SK-N-SH treated with all-trans-retinoic acid at 6 μM for 48 hours (cell line): ENCODE data around the gene XCL1.
A peak's percentile ranks its signal among the peaks of the same experiment; 100 is the strongest.

ENCODE experiments used
- ATAC-seq: fragments of 200-7000 bp; cut with Tn5 transposase; 3 replicates; pipeline ENCODE4 v1.9.1; 2020; ENCODE audit warnings: mild to moderate bottlenecking, moderate library complexity
- ARNTL ChIP-seq: fragments of 450-650 bp; formaldehyde crosslinking; IDR thresholded peaks from 2 replicates; pipeline ENCODE4 v1.5.0; 2020; ENCODE audit warnings: low read depth, mild to moderate bottlenecking, moderate library complexity, borderline replicate concordance
- BACH2 ChIP-seq: fragments of 250-450 bp; sonication (Bioruptor Pico); IDR thresholded peaks from 2 replicates; pipeline ENCODE4 v1.9.0; 2021; ENCODE audit warnings: mild to moderate bottlenecking, borderline replicate concordance
- CSDC2 ChIP-seq: fragments of 250-450 bp; sonication (Bioruptor Pico); IDR thresholded peaks from 2 replicates; pipeline ENCODE4 v1.5.0; 2020; ENCODE audit warnings: mild to moderate bottlenecking, moderate library complexity
- ESRRG ChIP-seq: fragments of 250-450 bp; sonication (Bioruptor Pico); IDR thresholded peaks from 2 replicates; pipeline ENCODE4 v1.6.1; 2021; ENCODE audit warnings: mild to moderate bottlenecking
- GLIS3 ChIP-seq: fragments of 250-450 bp; sonication (Bioruptor Pico); IDR thresholded peaks from 2 replicates; pipeline ENCODE4 v1.5.0; 2020; ENCODE audit warnings: mild to moderate bottlenecking, moderate library complexity
- ISL1 ChIP-seq: fragments of 250-450 bp; sonication (Bioruptor Pico); IDR thresholded peaks from 2 replicates; pipeline ENCODE4 v2.1.2; 2022; ENCODE audit warnings: mild to moderate bottlenecking, moderate library complexity
- OSR1 ChIP-seq: fragments of 250-450 bp; sonication (Bioruptor Pico); IDR thresholded peaks from 2 replicates; pipeline ENCODE4 v1.8.0; 2022; ENCODE audit warnings: moderate library complexity, mild to moderate bottlenecking, inconsistent platforms
- POU6F1 ChIP-seq: fragments of 250-450 bp; sonication (Bioruptor Pico); IDR thresholded peaks from 2 replicates; pipeline ENCODE4 v1.8.0; 2021; ENCODE audit warnings: low read depth, mild to moderate bottlenecking, moderate library complexity, borderline replicate concordance
- PPARA ChIP-seq: fragments of 250-450 bp; sonication (Bioruptor Pico); IDR thresholded peaks from 2 replicates; pipeline ENCODE4 v1.5.0; 2020; ENCODE audit warnings: mild to moderate bottlenecking, borderline replicate concordance
- RARB ChIP-seq: fragments of 250-450 bp; sonication (Bioruptor Pico); IDR thresholded peaks from 2 replicates; pipeline ENCODE4 v1.8.0; 2021; ENCODE audit warnings: mild to moderate bottlenecking, moderate library complexity
- SNAI2 ChIP-seq: fragments of 250-450 bp; sonication (Bioruptor Pico); IDR thresholded peaks from 2 replicates; pipeline ENCODE4 v1.5.0; 2020; ENCODE audit warnings: mild to moderate bottlenecking, moderate library complexity
- TCF4 ChIP-seq: fragments of 250-450 bp; sonication (Bioruptor Pico); IDR thresholded peaks from 2 replicates; pipeline ENCODE4 v1.8.0; 2021; ENCODE audit warnings: mild to moderate bottlenecking, moderate library complexity, borderline replicate concordance
- TOX ChIP-seq: fragments of 250-450 bp; sonication (Bioruptor Pico); IDR thresholded peaks from 2 replicates; pipeline ENCODE4 v1.8.0; 2021; ENCODE audit warnings: mild to moderate bottlenecking, moderate library complexity, borderline replicate concordance
- ZC3H10 ChIP-seq: fragments of 250-450 bp; sonication (Bioruptor Pico); IDR thresholded peaks from 2 replicates; pipeline ENCODE4 v1.5.1; 2021; ENCODE audit warnings: mild to moderate bottlenecking, moderate library complexity
- ZFP3 ChIP-seq: fragments of 250-450 bp; sonication (Bioruptor Pico); IDR thresholded peaks from 2 replicates; pipeline ENCODE4 v1.5.0; 2020; ENCODE audit warnings: mild to moderate bottlenecking, moderate library complexity
- ZFP30 ChIP-seq: fragments of 450-650 bp; formaldehyde crosslinking; IDR thresholded peaks from 2 replicates; pipeline ENCODE4 v1.5.0; 2022; ENCODE audit warnings: mild to moderate bottlenecking, moderate library complexity
- ZNF565 ChIP-seq: fragments of 450-650 bp; formaldehyde crosslinking; conservative IDR thresholded peaks from 2 replicates; pipeline ENCODE4 v1.5.0; 2020; ENCODE audit warnings: low read depth, mild to moderate bottlenecking, moderate library complexity
- ZNF8 ChIP-seq: fragments of 450-650 bp; formaldehyde crosslinking; IDR thresholded peaks from 2 replicates; pipeline ENCODE4 v1.5.0; 2020; ENCODE audit warnings: mild to moderate bottlenecking, moderate library complexity
- TF ChIP-seq, protein P1 (sequence below): fragments of 250-450 bp; sonication (Bioruptor Pico); IDR thresholded peaks from 2 replicates; pipeline ENCODE4 v1.5.1; 2020; ENCODE audit warnings: low read depth, mild to moderate bottlenecking, moderate library complexity
- TF ChIP-seq, protein P2 (sequence below): fragments of 250-450 bp; sonication (Bioruptor Pico); IDR thresholded peaks from 2 replicates; pipeline ENCODE4 v1.5.0; 2020; ENCODE audit warnings: mild to moderate bottlenecking, moderate library complexity
- TF ChIP-seq, protein P3 (sequence below): fragments of 250-450 bp; sonication (Bioruptor Pico); IDR thresholded peaks from 2 replicates; pipeline ENCODE4 v1.5.1; 2021; ENCODE audit warnings: mild to moderate bottlenecking, moderate library complexity

XCL1 gene

GRCh38 chr1:168623003-168623828, 46.8 kb downstream of the XCL1 start:
- no peak for TF ChIP-seq BACH2 (CRISPR knock-in tag)
- TF ChIP-seq ZFP3, result no peak; the same call in 1 of the 2 replicates
- no peak for TF ChIP-seq TCF4 (CRISPR knock-in tag)
- TF ChIP-seq, protein P1, sequence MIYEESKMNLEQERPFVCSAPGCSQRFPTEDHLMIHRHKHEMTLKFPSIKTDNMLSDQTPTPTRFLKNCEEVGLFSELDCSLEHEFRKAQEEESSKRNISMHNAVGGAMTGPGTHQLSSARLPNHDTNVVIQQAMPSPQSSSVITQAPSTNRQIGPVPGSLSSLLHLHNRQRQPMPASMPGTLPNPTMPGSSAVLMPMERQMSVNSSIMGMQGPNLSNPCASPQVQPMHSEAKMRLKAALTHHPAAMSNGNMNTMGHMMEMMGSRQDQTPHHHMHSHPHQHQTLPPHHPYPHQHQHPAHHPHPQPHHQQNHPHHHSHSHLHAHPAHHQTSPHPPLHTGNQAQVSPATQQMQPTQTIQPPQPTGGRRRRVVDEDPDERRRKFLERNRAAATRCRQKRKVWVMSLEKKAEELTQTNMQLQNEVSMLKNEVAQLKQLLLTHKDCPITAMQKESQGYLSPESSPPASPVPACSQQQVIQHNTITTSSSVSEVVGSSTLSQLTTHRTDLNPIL (CRISPR knock-in tag), result no peak
- no peak for TF ChIP-seq CSDC2 (CRISPR knock-in tag)
- no peak for TF ChIP-seq GLIS3 (CRISPR knock-in tag)
- TF ChIP-seq, protein P2, sequence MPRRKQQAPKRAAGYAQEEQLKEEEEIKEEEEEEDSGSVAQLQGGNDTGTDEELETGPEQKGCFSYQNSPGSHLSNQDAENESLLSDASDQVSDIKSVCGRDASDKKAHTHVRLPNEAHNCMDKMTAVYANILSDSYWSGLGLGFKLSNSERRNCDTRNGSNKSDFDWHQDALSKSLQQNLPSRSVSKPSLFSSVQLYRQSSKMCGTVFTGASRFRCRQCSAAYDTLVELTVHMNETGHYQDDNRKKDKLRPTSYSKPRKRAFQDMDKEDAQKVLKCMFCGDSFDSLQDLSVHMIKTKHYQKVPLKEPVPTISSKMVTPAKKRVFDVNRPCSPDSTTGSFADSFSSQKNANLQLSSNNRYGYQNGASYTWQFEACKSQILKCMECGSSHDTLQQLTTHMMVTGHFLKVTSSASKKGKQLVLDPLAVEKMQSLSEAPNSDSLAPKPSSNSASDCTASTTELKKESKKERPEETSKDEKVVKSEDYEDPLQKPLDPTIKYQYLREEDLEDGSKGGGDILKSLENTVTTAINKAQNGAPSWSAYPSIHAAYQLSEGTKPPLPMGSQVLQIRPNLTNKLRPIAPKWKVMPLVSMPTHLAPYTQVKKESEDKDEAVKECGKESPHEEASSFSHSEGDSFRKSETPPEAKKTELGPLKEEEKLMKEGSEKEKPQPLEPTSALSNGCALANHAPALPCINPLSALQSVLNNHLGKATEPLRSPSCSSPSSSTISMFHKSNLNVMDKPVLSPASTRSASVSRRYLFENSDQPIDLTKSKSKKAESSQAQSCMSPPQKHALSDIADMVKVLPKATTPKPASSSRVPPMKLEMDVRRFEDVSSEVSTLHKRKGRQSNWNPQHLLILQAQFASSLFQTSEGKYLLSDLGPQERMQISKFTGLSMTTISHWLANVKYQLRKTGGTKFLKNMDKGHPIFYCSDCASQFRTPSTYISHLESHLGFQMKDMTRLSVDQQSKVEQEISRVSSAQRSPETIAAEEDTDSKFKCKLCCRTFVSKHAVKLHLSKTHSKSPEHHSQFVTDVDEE (CRISPR knock-in tag), result no peak
- peak; percentile 70; the same call in 1 of the 2 replicates for TF ChIP-seq RARB (CRISPR knock-in tag)
- no peak; the same call in 1 of the 2 replicates for TF ChIP-seq POU6F1 (CRISPR knock-in tag)
- TF ChIP-seq ZC3H10 (CRISPR knock-in tag), result peak; percentile 71; the same call in 1 of the 2 replicates
- TF ChIP-seq ESRRG (CRISPR knock-in tag), result no peak
- peak; percentile 91 for TF ChIP-seq TOX (CRISPR knock-in tag)

GRCh38 chr1:168623831-168624230, 47.4 kb downstream of the XCL1 start:
- TF ChIP-seq ZNF8 (CRISPR knock-in tag) (no peak), ARNTL (CRISPR knock-in tag) (no peak), TOX (CRISPR knock-in tag) (no peak), CSDC2 (CRISPR knock-in tag) (no peak), ZC3H10 (CRISPR knock-in tag) (no peak), ESRRG (CRISPR knock-in tag) (no peak), ZFP3 (no peak), PPARA (no peak), ZNF565 (no peak), OSR1 (CRISPR knock-in tag) (no peak), ISL1 (CRISPR knock-in tag) (no peak), ZFP30 (CRISPR knock-in tag) (no peak)
- TF ChIP-seq, protein P3, sequence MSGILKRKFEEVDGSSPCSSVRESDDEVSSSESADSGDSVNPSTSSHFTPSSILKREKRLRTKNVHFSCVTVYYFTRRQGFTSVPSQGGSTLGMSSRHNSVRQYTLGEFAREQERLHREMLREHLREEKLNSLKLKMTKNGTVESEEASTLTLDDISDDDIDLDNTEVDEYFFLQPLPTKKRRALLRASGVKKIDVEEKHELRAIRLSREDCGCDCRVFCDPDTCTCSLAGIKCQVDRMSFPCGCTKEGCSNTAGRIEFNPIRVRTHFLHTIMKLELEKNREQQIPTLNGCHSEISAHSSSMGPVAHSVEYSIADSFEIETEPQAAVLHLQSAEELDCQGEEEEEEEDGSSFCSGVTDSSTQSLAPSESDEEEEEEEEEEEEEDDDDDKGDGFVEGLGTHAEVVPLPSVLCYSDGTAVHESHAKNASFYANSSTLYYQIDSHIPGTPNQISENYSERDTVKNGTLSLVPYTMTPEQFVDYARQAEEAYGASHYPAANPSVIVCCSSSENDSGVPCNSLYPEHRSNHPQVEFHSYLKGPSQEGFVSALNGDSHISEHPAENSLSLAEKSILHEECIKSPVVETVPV (CRISPR knock-in tag), result no peak
- ATAC-seq, result no peak

More at GRCh38 chr1:168623003-168623828, 46.8 kb downstream of the XCL1 start:
- peak; percentile 89 for ATAC-seq

GRCh38 chr1:168626326-168626725, 49.9 kb downstream of the XCL1 start:
- no peak for ATAC-seq
- TF ChIP-seq ISL1 (CRISPR knock-in tag) (no peak), ZFP3 (no peak)
- TF ChIP-seq, all 23 proteins: peak for 0

DNA sequence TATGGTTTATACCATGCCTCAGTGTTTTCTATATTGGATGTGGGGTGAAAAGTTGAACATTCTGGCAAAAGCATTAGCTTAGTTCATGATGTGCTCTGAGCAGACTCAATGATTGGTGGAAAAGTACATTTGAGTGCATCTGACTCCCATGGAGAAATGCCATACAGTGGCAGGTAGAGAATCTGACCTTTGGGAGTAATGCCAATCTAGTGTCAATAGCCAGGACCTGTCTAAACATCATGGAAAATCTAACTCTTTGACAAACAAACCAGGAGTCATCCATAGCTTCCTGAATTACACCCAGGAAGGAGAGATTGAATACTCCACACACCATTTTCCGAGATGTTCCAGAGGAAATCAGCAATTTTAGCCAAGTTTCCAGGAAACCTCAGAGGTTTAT, 51.0 kb downstream of the XCL1 start:
- TF ChIP-seq TOX (CRISPR knock-in tag) (no peak), ESRRG (CRISPR knock-in tag) (no peak), GLIS3 (CRISPR knock-in tag) (no peak), ARNTL (CRISPR knock-in tag) (no peak), OSR1 (CRISPR knock-in tag) (no peak), SNAI2 (CRISPR knock-in tag) (no peak), ZNF565 (no peak), ISL1 (CRISPR knock-in tag) (no peak)
- TF ChIP-seq, protein P3 (CRISPR knock-in tag), result no peak
- ATAC-seq, result no peak
